RWPE1 (cell line): ENCODE data around the gene GALNT2.

ENCODE experiments used
- CTCF ChIA-PET: fragments of 350-600 bp; sonication (Branson Sonifier 250); formaldehyde crosslinking; extraction: SDS; loops from one replicate; lab custom pipeline; 2021; lab: Yijun Ruan, JAX
- POLR2A ChIA-PET: fragments of 400-600 bp; formaldehyde crosslinking; extraction: SDS; loops from one replicate; lab custom pipeline; 2020; ENCODE audit warnings: antibody characterized with exemption; ENCODE audit not compliant: low non-redundant PET; lab: Yijun Ruan, JAX
- DNase-seq: peaks from one replicate; pipeline ENCODE4 v3.0.0; 2012; ENCODE audit warnings: low spot score
- H3K27ac ChIP-seq: fragments of 450-650 bp; 2 replicates; pipeline ENCODE4 v1.5.1; 2017
- TF ChIP-seq, protein P1 (sequence below): fragments of 450-650 bp; conservative IDR thresholded peaks from 2 replicates; pipeline ENCODE4 v1.5.1; 2017; ENCODE audit warnings: low read depth, mild to moderate bottlenecking

GALNT2 gene

DNA sequence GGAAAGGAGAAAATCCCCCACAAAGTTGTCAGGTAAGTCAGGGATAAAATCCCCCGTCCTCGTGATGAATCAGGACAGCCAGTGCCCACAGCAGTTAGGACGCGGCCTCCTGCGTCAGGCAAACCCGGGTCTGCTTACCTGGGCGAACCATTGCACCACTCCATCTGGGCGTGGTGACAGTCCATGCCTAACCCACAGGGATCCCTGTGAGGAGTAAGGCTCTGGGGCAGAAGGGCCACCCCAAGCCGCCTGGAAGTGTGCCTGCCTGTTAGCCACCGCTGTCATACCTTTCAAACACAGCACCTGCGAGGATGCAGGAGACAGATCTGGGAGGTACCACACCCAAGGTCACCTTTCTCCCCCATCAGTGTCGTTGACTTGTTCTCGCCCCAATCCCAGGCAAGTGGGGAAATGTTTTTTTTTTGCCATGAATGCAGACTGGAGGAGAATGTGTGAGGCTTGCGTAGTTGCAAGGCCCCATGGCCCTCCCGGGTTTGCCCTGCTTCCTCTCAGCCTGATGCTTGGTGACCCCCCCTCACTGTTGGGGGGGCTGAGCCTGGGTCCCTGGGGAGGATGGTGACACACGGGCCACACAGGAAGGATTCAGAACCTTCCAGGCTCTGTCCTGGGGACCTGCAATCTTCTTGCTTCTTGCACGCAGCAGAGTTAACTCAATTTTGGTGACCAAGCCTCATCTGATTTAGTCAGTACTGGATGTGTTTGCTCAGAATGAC lies 252.1 kb downstream of the GALNT2 start:
- ChIA-PET CTCF (no interaction called here), POLR2A (no interaction called here)
- TF ChIP-seq, protein P1, sequence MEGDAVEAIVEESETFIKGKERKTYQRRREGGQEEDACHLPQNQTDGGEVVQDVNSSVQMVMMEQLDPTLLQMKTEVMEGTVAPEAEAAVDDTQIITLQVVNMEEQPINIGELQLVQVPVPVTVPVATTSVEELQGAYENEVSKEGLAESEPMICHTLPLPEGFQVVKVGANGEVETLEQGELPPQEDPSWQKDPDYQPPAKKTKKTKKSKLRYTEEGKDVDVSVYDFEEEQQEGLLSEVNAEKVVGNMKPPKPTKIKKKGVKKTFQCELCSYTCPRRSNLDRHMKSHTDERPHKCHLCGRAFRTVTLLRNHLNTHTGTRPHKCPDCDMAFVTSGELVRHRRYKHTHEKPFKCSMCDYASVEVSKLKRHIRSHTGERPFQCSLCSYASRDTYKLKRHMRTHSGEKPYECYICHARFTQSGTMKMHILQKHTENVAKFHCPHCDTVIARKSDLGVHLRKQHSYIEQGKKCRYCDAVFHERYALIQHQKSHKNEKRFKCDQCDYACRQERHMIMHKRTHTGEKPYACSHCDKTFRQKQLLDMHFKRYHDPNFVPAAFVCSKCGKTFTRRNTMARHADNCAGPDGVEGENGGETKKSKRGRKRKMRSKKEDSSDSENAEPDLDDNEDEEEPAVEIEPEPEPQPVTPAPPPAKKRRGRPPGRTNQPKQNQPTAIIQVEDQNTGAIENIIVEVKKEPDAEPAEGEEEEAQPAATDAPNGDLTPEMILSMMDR, result no peak
- DNase-seq, result no peak
- H3K27ac ChIP-seq, result no peak overlapping the region

DNA sequence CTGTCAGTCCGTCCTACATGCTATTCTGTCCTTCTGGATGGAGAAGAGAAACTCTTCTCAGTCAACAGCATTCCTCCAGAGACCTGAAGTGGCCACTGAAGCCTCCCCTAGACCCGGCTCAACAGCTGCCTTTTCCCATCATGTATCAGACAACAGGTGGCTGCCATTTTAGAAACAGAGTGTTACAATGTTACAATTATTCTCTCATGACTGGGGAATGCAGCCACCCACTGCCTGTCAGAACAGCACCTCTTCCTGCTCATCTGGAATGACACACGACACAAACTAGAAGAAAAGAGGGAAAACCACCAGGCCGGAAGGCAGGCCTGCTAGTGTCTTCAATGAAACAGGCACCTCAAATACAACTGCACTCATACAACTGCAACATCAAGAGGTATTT lies 253.8 kb downstream of the GALNT2 start:
- no peak overlapping the region for H3K27ac ChIP-seq
- TF ChIP-seq, protein P1, result no peak
- POLR2A ChIA-PET, result no interaction called here
- DNase-seq, result no peak
- CTCF ChIA-PET, result no interaction called here

DNA sequence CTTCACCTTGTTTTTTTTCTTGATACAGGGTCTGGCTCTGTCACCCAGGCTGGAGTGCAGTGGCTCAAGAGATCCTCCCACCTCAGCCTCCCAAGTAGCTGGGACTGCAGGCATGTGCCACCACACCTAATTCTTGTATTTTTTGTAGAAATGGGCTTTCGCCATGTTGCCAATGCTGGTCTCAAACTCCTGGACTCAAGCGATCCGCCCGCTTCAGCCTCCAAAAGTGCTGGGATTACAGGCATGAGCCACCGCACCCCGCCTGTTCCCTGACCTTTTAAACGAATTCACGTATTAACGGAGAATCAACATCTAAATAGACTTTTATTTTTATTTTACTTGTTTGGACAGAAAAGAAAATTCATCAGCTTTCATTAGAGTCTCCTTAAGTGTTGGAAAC lies 254.3 kb downstream of the GALNT2 start:
- POLR2A ChIA-PET, result no interaction called here
- TF ChIP-seq, protein P1, result no peak
- DNase-seq, result no peak
- CTCF ChIA-PET, result no interaction called here
- no peak overlapping the region for H3K27ac ChIP-seq

DNA sequence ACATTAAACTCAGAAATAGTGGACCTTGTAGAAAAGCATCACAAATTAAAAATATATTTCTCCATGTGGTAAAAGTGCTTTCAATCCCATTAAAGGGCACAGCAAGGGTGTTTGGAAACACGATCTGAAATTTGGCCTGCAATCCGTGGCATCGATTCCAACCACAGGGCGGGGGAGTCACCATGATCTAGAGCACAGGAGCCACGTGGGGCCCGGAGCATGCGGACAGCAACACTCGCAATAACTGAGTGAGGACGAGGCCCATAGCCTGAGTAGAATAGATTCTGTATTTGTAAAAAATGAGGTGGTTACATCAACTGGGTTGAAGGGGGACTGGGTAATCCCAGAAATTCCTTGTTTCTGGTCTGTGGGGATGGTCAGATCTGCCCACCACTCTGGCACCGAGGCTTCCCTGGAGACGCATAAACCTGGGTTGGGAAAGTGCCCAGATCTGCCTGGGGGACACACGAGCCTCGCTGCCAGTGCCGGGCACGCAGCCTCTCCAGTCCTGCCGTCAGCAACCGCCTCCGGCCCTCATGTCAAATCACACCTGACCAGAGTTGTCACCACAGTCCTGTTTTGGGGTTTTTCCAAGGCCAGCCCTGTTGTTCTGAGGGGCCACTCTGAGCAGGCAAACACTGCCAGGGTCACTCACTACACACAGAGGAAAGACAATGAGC lies 254.8 kb downstream of the GALNT2 start:
- ChIA-PET CTCF (no interaction called here), POLR2A (no interaction called here)
- TF ChIP-seq, protein P1, result no peak
- H3K27ac ChIP-seq, result no peak overlapping the region
- DNase-seq, result no peak

DNA sequence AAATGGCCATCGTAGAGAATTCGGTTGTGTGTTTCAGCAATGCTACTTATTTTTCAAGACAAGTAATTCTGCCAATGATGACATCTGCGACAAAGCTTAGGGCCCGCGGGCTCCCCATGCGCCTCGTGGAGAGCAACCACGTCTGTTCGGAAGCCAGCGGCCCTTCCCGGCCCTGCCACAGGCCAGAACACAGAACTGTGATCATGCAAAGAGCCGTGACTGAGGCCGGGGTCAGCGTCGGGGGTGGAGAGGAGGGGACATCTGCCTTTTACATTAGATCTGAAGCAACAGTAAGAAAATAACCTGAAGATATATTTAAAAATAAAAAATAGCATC lies 255.4 kb downstream of the GALNT2 start:
- H3K27ac ChIP-seq, result no peak overlapping the region
- POLR2A ChIA-PET, result no interaction called here
- TF ChIP-seq, protein P1, result no peak
- CTCF ChIA-PET, result no interaction called here
- DNase-seq, result no peak

DNA sequence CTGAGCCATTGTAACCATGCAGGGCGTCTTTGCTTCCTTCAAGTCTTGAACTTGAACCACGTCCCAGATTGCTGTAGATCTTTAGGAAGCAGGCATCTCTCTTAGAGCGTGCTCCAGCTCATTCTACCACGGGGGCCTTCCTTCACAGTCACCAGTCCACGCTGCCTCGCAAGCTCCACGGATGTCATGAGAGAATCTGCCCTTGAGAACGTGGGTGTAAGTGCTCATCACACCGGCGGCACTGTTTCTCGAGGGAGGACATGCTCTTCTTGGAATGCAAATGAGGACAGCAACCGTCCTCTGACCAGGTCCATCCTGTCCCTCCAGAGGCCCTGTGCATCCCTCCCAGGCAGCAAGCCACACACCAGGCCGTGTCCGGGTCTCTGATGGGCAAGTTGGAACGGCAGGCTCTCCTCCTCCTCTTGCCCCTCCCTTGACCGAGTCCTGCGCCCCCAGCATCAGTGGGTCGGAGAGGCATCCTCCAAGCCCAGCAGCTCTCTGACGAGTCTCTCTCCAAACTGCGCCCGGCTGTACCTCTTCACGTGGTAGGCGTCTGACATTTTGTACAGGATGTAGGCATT lies 256.0 kb downstream of the GALNT2 start:
- H3K27ac ChIP-seq, result no peak overlapping the region
- POLR2A ChIA-PET, result no interaction called here
- TF ChIP-seq, protein P1, result no peak
- DNase-seq, result no peak
- CTCF ChIA-PET, result no interaction called here
